GM19452 (cell line): ENCODE data around the gene MARK2.
"Not testable (repeated sequence)": the region's sequence is repeated elsewhere in the genome, so short reads cannot be mapped to it uniquely, and the experiment has no call there.

Experiments used
- ATAC-seq: cut with Tn5 transposase; IDR thresholded peaks from one replicate; pipeline ENCODE4 v1.9.1; 2021; ENCODE audit not compliant: unreplicated experiment

Gene MARK2

GRCh38 chr11:63838678-63839507 is at the start of gene MARK2:
MARK2 (plus strand) TSS chr11:63839110; CDS start chr11:63839507, 397 bp downstream.
- ATAC-seq, result peak; percentile 72

- no peak for ATAC-seq
Measured at GRCh38 chr11:63791495-63792167, 47.3 kb upstream of the MARK2 start.

GRCh38 chr11:63793161-63793560 is 45.7 kb upstream of the MARK2 start:
- no peak for ATAC-seq

GRCh38 chr11:63795066-63795465 is 43.8 kb upstream of the MARK2 start:
- no peak for ATAC-seq

- no peak for ATAC-seq
Measured at GRCh38 chr11:63800921-63801320, 38.0 kb upstream of the MARK2 start.

GRCh38 chr11:63802637-63803414 is 36.1 kb upstream of the MARK2 start:
- no peak for ATAC-seq

- no peak for ATAC-seq
Measured at GRCh38 chr11:63804259-63804658, 34.7 kb upstream of the MARK2 start.

- ATAC-seq, result no peak
Measured at GRCh38 chr11:63805844-63806415, 33.0 kb upstream of the MARK2 start.

- ATAC-seq, result not testable (repeated sequence)
Measured at GRCh38 chr11:63810383-63810782, 28.5 kb upstream of the MARK2 start.

GRCh38 chr11:63811522-63811921 is 27.4 kb upstream of the MARK2 start:
- no peak for ATAC-seq

GRCh38 chr11:63813035-63813562 is 25.8 kb upstream of the MARK2 start, which contains the start of gene SPINDOC:
SPINDOC (plus strand) TSS chr11:63813456; CDS start chr11:63813687, 231 bp downstream.
- ATAC-seq, result peak; percentile 76

- peak; percentile 39 for ATAC-seq
Measured at GRCh38 chr11:63813563-63814382, 25.1 kb upstream of the MARK2 start.

GRCh38 chr11:63814383-63814736 is 24.6 kb upstream of the MARK2 start:
- no peak for ATAC-seq

GRCh38 chr11:63816166-63816565 is 22.7 kb upstream of the MARK2 start:
- no peak for ATAC-seq

GRCh38 chr11:63816732-63817131 is 22.2 kb upstream of the MARK2 start:
- ATAC-seq, result no peak

- ATAC-seq, result no peak
Measured at GRCh38 chr11:63817758-63818498, 21.0 kb upstream of the MARK2 start.

GRCh38 chr11:63818609-63819008 is 20.3 kb upstream of the MARK2 start:
- no peak for ATAC-seq

- no peak for ATAC-seq
Measured at GRCh38 chr11:63821411-63821810, 17.5 kb upstream of the MARK2 start.

GRCh38 chr11:63826471-63827190 is 12.3 kb upstream of the MARK2 start:
- ATAC-seq, result no peak
